Calu3 (cell line): Measurements from ENCODE around the gene SLC12A7. TPM values are rescaled to one million over a fixed set of nuclear protein-coding genes. Genes with fewer than 3 reads are reported as not detected.
"Not testable (repeated sequence)": the region's sequence is repeated elsewhere in the genome, so short reads cannot be mapped to it uniquely, and the experiment has no call there.

Experiments
- BruUV-seq: library from RNA; stranded (reverse); fragments of 400-500 nt; replicated peaks from 2 replicates; lab custom pipeline; 2021; lab: Mats Ljungman, UMichigan
- CTCF ChIA-PET: fragments of 300-600 bp; sonication (Branson Sonifier 250); formaldehyde crosslinking; loops from one replicate; lab custom pipeline; 2022; ENCODE audit warnings: antibody characterized with exemption; lab: Charles Lee
- DNase-seq: peaks from one replicate; pipeline ENCODE4 v3.0.0; 2022
- H3K27ac Mint-ChIP-seq: one replicate; pipeline ENCODE4 v1.8.0; 2022; ENCODE audit warnings: mixed read lengths; ENCODE audit not compliant: unreplicated experiment
- H3K27me3 Mint-ChIP-seq: one replicate; pipeline ENCODE4 v1.8.0; 2022; ENCODE audit warnings: mixed read lengths; ENCODE audit not compliant: unreplicated experiment
- H3K36me3 Mint-ChIP-seq: one replicate; pipeline ENCODE4 v1.8.0; 2022; ENCODE audit warnings: mild to moderate bottlenecking, moderate library complexity, mixed read lengths; ENCODE audit not compliant: insufficient read depth, unreplicated experiment
- H3K4me1 Mint-ChIP-seq: one replicate; pipeline ENCODE4 v1.8.0; 2022; ENCODE audit warnings: mild to moderate bottlenecking, low read depth, mixed read lengths; ENCODE audit not compliant: unreplicated experiment
- H3K4me3 Mint-ChIP-seq: one replicate; pipeline ENCODE4 v1.8.0; 2022; ENCODE audit warnings: mild to moderate bottlenecking, low read depth, moderate library complexity, mixed read lengths; ENCODE audit not compliant: unreplicated experiment
- H3K9me3 Mint-ChIP-seq: one replicate; pipeline ENCODE4 v1.8.0; 2022; ENCODE audit warnings: low read depth, mixed read lengths; ENCODE audit not compliant: unreplicated experiment
- intact Hi-C: fragments of 100-400 bp; cut with micrococcal nuclease; formaldehyde crosslinking; loops from one replicate; pipeline ENCODE4 v1.10.0; 2022; ENCODE audit not compliant: unreplicated experiment
- total RNA-seq: library from RNA; stranded (reverse); gene quantifications from 2 replicates; pipeline ENCODE4 v1.2.3, GENCODE V29; 2022
- TF ChIP-seq, protein P1 (sequence below): fragments of 200-600 bp; IDR thresholded peaks from one replicate; pipeline ENCODE4 v1.8.0; 2022; ENCODE audit warnings: antibody characterized with exemption; ENCODE audit not compliant: unreplicated experiment

Gene SLC12A7
- total RNA-seq, 1 experiment from 2014 or later: 82.3 TPM

DNA sequence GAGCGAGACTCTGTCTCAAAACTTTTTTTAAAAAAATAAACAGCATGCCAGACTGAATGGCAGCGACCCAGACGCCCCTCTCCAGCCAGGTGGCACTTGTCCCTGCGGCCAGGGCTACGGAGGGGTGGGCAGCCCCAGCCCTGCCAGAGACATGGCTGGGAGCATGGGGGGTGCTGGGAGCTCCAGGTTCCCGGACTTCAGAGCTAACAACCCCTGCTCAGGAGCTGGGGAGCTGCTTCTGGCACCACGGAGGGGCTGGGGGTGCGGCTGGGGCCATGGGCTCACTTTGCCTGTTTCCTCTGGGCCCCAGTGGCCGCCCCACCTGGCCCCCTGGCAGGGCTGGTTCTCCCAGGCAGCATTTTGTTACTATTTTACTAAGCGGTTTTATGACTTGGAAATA lies 49.9 kb downstream of the SLC12A7 start:
- no peaks in the 10 kb centered on the region for H3K9me3 Mint-ChIP-seq
- no TSS peak for BruUV-seq
- no peaks in the 10 kb centered on the region for H3K27me3 Mint-ChIP-seq
- H3K36me3 Mint-ChIP-seq: peaks cover 48% of the 10 kb centered on the region
- DNase-seq: no peak
- H3K27ac Mint-ChIP-seq: no peak overlapping the region
- TF ChIP-seq, protein P1, sequence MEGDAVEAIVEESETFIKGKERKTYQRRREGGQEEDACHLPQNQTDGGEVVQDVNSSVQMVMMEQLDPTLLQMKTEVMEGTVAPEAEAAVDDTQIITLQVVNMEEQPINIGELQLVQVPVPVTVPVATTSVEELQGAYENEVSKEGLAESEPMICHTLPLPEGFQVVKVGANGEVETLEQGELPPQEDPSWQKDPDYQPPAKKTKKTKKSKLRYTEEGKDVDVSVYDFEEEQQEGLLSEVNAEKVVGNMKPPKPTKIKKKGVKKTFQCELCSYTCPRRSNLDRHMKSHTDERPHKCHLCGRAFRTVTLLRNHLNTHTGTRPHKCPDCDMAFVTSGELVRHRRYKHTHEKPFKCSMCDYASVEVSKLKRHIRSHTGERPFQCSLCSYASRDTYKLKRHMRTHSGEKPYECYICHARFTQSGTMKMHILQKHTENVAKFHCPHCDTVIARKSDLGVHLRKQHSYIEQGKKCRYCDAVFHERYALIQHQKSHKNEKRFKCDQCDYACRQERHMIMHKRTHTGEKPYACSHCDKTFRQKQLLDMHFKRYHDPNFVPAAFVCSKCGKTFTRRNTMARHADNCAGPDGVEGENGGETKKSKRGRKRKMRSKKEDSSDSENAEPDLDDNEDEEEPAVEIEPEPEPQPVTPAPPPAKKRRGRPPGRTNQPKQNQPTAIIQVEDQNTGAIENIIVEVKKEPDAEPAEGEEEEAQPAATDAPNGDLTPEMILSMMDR: no peak
- intact Hi-C loops: no loop called here
- CTCF ChIA-PET: no interaction called here
- no peak overlapping the region for H3K4me3 Mint-ChIP-seq
- H3K4me1 Mint-ChIP-seq: no peaks in the 10 kb centered on the region

DNA sequence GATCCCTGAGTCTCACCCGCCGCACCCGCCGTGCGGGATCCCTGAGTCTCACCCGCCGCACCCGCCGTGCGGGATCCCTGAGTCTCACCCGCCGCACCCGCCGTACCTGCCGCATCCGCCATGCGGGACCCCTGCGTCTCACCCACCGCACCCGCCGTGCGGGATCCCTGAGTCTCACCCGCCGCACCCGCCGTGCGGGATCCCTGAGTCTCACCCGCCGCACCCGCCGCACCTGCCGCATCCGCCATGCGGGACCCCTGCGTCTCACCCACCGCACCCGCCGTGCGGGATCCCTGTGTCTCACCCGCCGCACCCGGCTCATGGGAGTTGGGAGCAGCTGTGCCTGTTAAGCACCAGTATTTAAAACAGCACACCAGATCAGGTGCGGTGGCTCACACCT lies 50.6 kb downstream of the SLC12A7 start:
- H3K9me3 Mint-ChIP-seq, intact Hi-C loops, H3K4me1 Mint-ChIP-seq, H3K27ac Mint-ChIP-seq, H3K27me3 Mint-ChIP-seq, DNase-seq, H3K4me3 Mint-ChIP-seq, BruUV-seq, CTCF ChIA-PET: not testable (repeated sequence)
- peaks cover 44% of the 10 kb centered on the region for H3K36me3 Mint-ChIP-seq

DNA sequence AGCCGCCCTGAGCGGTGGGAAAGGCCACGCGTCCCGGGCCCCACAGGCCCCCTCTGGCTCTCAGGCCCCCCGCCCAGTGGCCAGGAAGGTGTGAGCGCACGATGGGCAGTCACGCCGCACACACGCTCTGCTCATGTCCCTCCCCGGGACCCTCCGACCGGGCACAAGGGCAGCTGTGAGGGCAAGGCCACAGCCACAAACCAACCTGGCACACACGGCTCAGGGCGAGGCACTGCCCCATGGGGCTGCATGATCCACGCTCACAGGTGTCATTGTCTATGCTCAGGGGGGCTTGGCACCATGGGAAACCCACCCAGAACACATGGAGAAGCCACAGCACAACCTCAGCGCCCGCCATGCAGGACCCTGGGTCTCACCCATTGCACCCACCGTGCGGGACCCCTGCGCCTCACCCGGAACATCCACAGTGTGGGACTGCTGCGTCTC lies 51.3 kb downstream of the SLC12A7 start:
- DNase-seq: no peak
- no TSS peak for BruUV-seq
- Mint-ChIP-seq H3K27me3 (no peaks in the 10 kb centered on the region), H3K36me3 (peaks cover 39% of the 10 kb centered on the region), H3K27ac (no peak overlapping the region), H3K4me3 (no peak overlapping the region), H3K9me3 (no peaks in the 10 kb centered on the region), H3K4me1 (no peaks in the 10 kb centered on the region)
- TF ChIP-seq, protein P1: no peak
- intact Hi-C loops: no loop called here
- CTCF ChIA-PET: no interaction called here

DNA sequence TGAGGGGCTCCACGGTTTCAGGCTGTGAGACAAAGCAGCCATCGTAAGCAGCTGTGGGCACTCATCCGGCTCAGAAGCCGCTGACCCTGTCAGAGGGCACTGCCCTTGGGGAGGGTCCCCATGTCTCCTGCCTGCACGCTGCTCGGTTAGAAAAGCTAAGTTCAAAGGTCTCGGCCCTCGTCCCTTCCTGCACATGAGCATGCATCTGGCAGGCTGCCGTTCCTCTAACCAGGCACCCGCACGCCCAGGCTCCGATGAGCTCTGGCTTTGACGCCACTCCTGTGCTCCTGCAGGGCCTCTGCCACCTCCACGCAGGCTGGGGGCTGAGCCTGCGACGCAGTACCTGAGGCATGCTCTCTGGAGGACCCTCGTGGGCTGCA lies 52.0 kb downstream of the SLC12A7 start:
- CTCF ChIA-PET: interaction anchor here (0.5 kb wide), 1 partner anchor 102 kb away, joined by 4 read pairs; no protein-coding TSS in a partner anchor
- no TSS peak for BruUV-seq
- TF ChIP-seq, protein P1: no peak
- Mint-ChIP-seq H3K4me3 (no peak overlapping the region), H3K36me3 (peaks cover 33% of the 10 kb centered on the region), H3K4me1 (no peaks in the 10 kb centered on the region), H3K27ac (no peak overlapping the region), H3K9me3 (no peaks in the 10 kb centered on the region), H3K27me3 (no peaks in the 10 kb centered on the region)
- DNase-seq: no peak
- intact Hi-C loops: no loop called here
